ENCODE results near the gene AGAP3.

GRCh38 chr7:151143261-151144015 is 57.2 kb downstream of the AGAP3 start:
- no peak for TF ChIP-seq SIN3A (IDR thresholded peaks at IDR 0.05; ENCODE audit: borderline replicate concordance, insufficient read depth, low read depth, low read length)
- TF ChIP-seq CTCF (IDR thresholded peaks at IDR 0.05): no peak
- TF ChIP-seq REST (IDR thresholded peaks at IDR 0.05; ENCODE audit: insufficient read depth in 1 of 2, low read depth in 2 of 2, low read length in 1 of 2): no peak

Measured in Panc1 (cell line).